Measurements from ENCODE around the gene OXCT1.

The OXCT1 gene

GRCh38 chr5:41869724-41870626, at the start of gene OXCT1:
Gene OXCT1, minus strand, starts transcription at chr5:41870425. Its CDS starts 67 bp downstream, at chr5:41870358.
- DNase-seq (ENCODE audit: low spot score), result peak; percentile 82

- no peak for DNase-seq (ENCODE audit: low spot score)
These were observed 47.9 kb upstream of the OXCT1 start for GRCh38 chr5:41918105-41918504.

- peak; percentile 41 for DNase-seq (ENCODE audit: low spot score)
These were observed 38.3 kb upstream of the OXCT1 start for GRCh38 chr5:41908374-41909079.

GRCh38 chr5:41906151-41906550, 35.9 kb upstream of the OXCT1 start:
- DNase-seq (ENCODE audit: low spot score), result no peak

GRCh38 chr5:41903892-41904799, 33.9 kb upstream of the OXCT1 start, which contains the start of gene RIMOC1:
Gene RIMOC1, plus strand, starts transcription at chr5:41904344. Its CDS starts 24 bp downstream, at chr5:41904368.
- DNase-seq (ENCODE audit: low spot score), result peak; percentile 99

GRCh38 chr5:41903382-41903891, 33.2 kb upstream of the OXCT1 start:
- DNase-seq (ENCODE audit: low spot score), result no peak

- DNase-seq (ENCODE audit: low spot score), result no peak
These were observed 26.0 kb upstream of the OXCT1 start for GRCh38 chr5:41896230-41896629.

- DNase-seq (ENCODE audit: low spot score), result no peak
These were observed 23.0 kb upstream of the OXCT1 start for GRCh38 chr5:41893074-41893851.

- DNase-seq (ENCODE audit: low spot score), result no peak
These were observed 21.8 kb upstream of the OXCT1 start for GRCh38 chr5:41892031-41892430.

GRCh38 chr5:41891066-41891707, 21.0 kb upstream of the OXCT1 start:
- DNase-seq (ENCODE audit: low spot score), result no peak

- no peak for DNase-seq (ENCODE audit: low spot score)
These were observed 15.1 kb upstream of the OXCT1 start for GRCh38 chr5:41885286-41885685.

- no peak for DNase-seq (ENCODE audit: low spot score)
These were observed 13.7 kb upstream of the OXCT1 start for GRCh38 chr5:41883936-41884335.

- no peak for DNase-seq (ENCODE audit: low spot score)
These were observed 13.0 kb upstream of the OXCT1 start for GRCh38 chr5:41883243-41883642.

- no peak for DNase-seq (ENCODE audit: low spot score)
These were observed 12.5 kb upstream of the OXCT1 start for GRCh38 chr5:41882765-41883164.

- no peak for DNase-seq (ENCODE audit: low spot score)
These were observed 8.6 kb upstream of the OXCT1 start for GRCh38 chr5:41878643-41879478.

- DNase-seq (ENCODE audit: low spot score), result no peak
These were observed 7.9 kb upstream of the OXCT1 start for GRCh38 chr5:41878173-41878572.

- DNase-seq (ENCODE audit: low spot score), result no peak
These were observed 7.2 kb upstream of the OXCT1 start for GRCh38 chr5:41877408-41877807.

- no peak for DNase-seq (ENCODE audit: low spot score)
These were observed 6.5 kb upstream of the OXCT1 start for GRCh38 chr5:41876678-41877077.

GRCh38 chr5:41875121-41875520, 4.9 kb upstream of the OXCT1 start:
- DNase-seq (ENCODE audit: low spot score), result no peak
